Endometrial microvascular endothelial cells (primary cell): ENCODE measurements around the gene AP1S3. TPM values are rescaled to one million over a fixed set of nuclear protein-coding genes. Genes with fewer than 3 reads are reported as not detected.
"Not testable (repeated sequence)": the region's sequence is repeated elsewhere in the genome, so short reads cannot be mapped to it uniquely, and the experiment has no call there.

Source experiments
- in situ Hi-C: cut with HindIII; loops from 2 replicates; pipeline ENCODE4 v1.10.0; 2017; ENCODE audit warnings: low sequenced_read_pairs, low pct_unique_long_range_greater_than_20kb; ENCODE audit errors: inconsistent ontology term
- total RNA-seq: library from RNA; depleted of rRNA; stranded (reverse); fragments of >200 nt; gene quantifications from one replicate; pipeline ENCODE4 v1.2.3, GENCODE V29; 2015; ENCODE audit errors: inconsistent ontology term

AP1S3 gene
- total RNA-seq, result 18.1 TPM

GRCh38 chr2:223837287-223838061, at the start of gene AP1S3:
TSS of gene AP1S3 (minus strand) at chr2:223837582. CDS start at chr2:223837450, 132 bp downstream.
- in situ Hi-C loops, result no loop called here

GRCh38 chr2:223887127-223887526, 49.7 kb upstream of the AP1S3 start:
- in situ Hi-C loops, result no loop called here

- in situ Hi-C loops, result no loop called here
Measured at GRCh38 chr2:223886726-223887125, 49.3 kb upstream of the AP1S3 start.

DNA sequence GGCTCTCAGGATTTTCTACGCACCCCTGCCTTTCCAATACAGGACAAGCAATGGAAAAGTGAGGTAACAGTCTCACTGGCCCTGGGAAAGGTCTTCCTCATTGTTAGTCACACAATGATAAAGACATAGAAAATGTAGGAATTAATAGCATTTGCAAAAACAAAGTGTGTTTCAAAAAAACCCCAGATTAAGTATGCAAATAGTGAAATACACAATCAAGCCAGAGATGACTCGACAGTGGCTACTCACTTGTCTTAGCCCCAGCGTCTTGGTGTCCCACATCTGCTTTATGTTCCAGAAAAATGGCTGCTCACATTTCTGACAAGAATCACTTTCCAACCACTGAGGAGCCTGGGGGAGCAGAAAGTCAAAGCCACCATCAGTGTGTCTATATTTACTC, 47.0 kb upstream of the AP1S3 start:
- in situ Hi-C loops, result no loop called here

DNA sequence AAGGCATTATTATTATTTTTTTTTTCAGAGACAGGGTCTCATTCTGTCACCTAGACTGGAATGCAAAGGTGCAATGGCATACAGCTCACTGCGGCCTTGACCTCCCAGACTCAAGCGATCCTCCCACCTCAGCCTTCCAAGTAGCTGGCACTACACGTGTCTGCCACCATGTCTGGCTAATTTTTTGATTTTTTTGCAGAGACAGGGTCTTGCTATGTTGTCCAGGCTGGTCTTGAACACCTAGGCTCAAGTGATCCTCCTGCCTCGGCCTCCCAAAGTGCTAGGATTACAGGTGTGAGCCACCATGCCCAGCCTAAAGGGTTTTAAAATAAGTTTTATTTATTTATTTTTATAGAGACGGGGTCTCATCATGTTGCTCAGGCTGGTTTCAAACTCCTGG, 45.3 kb upstream of the AP1S3 start:
- in situ Hi-C loops, result no loop called here

DNA sequence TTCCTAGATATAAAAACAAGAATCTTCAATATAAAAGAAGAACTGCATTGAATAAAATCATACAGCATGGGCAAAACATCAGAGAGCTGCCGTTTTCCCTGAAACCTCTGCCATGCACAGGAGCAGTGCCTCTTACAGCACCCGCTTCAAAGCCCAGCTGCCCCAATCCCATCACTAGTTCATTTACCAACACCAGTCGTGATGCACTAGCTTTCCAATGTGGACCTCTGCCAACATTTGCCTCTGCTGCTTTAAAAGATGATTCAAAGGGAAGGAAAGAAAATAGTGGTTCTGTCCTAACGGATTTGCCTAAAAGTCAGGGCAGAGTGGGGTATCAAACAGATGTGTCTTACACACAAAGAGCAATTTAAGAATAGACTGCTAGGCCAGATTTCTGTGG, 43.4 kb upstream of the AP1S3 start:
- in situ Hi-C loops, result no loop called here

DNA sequence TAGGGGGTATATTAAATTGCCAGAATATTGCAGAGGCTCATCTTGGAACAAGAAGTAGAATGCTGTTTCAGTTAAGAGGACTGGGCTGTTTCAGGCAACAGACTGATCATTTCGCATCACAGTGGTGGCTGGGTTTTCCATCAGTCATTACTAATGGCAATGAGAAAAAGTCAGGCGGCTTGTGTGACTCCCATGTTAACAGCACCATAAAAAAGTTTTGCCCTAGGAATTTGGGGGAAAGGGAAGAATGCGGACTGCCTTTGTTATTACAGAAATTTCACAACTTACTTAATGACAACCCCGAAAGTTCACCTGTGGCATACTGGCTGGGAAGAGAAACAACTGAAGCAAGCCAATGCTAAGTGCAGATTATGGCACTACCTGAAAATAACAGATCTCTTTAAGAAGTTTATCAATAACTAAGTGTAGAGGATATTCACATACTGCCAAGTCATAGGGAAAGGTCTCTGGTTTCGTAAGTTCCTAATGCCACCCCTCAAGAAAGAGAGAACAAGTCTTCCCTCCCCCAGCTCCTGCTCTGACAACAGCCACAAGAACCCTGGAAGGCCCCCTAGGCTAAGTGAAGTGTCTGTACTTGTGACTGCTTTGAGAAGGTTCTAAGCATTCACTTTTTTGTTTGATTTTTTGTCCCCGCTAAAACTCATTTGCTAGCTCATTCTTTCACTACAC, 40.5 kb upstream of the AP1S3 start:
- in situ Hi-C loops, result no loop called here

- in situ Hi-C loops, result no loop called here
Measured at GRCh38 chr2:223873672-223874071, 36.3 kb upstream of the AP1S3 start.

DNA sequence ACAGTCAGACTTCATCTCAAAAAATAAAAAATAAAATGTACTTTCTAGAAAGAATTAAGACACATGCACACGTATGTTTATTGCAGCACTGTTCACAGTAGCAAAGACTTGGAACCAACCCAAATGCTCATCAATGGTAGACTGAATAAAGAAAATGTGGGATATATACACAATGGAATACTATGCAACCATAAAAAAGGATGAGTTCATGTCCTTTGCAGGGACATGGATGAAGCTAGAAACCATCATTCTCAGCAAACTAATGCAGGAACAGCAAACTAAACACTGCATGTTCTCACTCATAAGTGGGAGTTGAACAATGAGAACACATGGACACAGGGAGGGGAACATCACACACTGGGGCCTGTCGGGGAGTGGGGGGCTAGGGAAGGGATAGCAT, 35.4 kb upstream of the AP1S3 start:
- in situ Hi-C loops, result not testable (repeated sequence)

- in situ Hi-C loops, result not testable (repeated sequence)
Measured at GRCh38 chr2:223871661-223872060, 34.3 kb upstream of the AP1S3 start.

DNA sequence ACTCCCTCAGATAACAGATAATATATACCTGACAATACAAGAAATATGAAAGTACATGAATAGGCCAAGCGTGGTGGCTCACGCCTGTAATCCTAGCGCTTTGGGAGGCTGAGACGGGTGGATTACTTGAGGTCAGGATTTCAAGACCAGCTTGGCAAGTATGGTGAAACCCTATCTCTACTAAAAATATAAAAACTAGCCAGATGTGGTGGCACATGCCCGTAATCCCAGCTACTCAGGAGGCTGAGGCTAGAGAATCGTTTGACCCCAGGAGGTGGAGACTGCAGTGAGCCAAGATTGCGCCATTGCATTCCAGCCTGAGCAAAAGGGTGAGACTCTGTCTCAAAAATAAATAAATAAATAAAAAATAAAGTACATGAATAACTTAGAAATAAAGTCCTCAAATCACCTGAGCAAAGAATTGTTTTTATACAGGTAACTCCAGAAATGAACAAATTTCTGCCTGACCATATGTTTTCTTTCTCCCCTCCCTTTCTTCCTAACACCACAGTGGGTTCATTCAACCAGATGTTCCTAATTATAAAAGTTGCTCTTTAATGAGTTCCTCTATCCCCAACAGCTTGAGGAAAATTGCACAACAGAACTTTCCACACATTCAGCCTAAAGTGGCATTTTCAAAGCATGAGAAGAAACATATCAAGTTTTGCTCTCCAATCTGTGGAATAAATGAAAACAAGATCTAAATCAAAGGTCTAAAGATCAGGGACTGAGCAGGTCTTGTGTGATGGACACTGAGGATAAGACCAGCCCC, 33.6 kb upstream of the AP1S3 start:
- in situ Hi-C loops, result no loop called here

DNA sequence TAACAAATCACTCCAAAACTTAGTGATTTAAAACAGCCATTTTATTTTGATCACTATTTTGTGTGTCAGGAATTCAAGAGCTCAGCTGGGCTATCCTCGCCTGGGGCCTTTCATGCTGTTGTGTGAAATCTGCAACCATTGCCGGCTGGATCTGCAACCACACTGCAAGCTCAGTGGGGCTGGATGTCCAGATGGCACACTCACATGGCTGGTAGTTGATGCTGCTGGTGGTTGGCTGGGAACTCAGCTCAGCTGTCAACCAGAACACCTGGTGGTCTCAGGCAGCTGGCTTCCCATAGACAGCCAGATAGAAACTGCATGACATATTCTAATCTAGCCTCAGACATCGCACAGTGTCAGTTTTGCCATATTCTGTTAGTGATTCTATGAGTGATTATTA, 30.6 kb upstream of the AP1S3 start:
- in situ Hi-C loops, result no loop called here

GRCh38 chr2:223865907-223866508, 28.6 kb upstream of the AP1S3 start:
- in situ Hi-C loops, result no loop called here

- in situ Hi-C loops, result no loop called here
Measured at GRCh38 chr2:223865124-223865523, 27.7 kb upstream of the AP1S3 start.

- in situ Hi-C loops, result no loop called here
Measured at GRCh38 chr2:223863491-223863890, 26.1 kb upstream of the AP1S3 start.

GRCh38 chr2:223860809-223861738, 23.7 kb upstream of the AP1S3 start:
- in situ Hi-C loops, result no loop called here

DNA sequence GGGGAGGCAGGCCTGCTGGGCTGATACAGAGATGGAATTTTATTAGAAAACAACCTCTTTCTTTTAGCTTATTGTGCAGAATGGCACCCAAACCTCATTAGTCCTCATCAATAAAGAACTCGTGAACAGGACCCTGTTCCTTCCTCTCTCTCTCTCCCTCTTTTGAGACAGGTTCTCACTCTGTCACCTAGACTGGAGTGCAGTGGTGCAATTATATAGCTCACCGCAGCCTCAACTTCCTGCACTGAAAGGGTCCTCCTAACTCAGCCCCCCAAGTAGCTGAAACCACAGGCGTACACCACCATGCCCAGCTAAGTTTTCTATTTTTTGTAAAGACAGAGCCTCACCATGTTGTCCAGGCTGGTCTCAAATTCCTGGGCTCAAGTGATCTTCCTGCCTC, 21.7 kb upstream of the AP1S3 start:
- in situ Hi-C loops, result no loop called here

DNA sequence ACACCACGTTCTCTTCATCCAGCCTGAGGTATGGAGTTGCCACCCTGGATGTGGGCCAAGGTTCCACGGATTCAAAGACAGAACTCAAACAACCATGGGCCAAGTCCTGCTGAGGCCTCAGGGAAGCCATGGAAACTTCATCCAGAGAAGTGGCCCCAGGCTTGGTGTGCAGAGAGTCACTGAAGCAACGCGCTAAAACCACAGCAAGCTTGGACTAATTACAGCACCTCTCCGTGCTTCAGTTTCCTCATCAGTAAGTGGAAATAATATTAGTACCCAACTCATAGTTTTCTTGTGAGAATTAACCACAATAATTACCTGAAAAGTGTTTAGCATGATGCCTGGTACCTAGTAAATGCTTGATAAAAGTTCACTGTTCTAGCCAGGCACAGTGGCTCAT, 19.2 kb upstream of the AP1S3 start:
- in situ Hi-C loops, result no loop called here
